ENCODE data around the gene ZNF341.

ZNF341 gene

DNA sequence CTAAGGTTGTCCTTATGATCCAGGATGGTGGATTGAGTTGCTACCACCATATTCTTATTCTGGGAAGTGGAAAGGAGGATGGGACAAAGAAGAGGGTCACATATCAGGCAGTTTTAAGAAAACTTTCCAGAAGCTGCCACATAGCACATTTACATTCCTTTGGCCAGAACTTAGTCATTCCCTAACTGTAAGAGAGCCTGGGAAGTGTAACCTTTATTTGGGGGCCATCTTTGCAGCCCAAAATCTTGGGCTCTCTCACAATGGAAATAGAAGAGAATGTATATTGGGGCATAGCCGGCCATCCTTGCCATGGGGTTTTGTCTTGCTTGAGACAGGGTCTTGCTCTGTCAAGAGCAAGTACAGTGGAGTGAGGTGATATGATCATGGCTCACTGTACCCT lies 8.4 kb downstream of the ZNF341 start:
- no peak overlapping the region for H3K4me3 ChIP-seq (ENCODE audit: low read depth, low read length)
- no peak for DNase-seq
- TF ChIP-seq, protein P1, sequence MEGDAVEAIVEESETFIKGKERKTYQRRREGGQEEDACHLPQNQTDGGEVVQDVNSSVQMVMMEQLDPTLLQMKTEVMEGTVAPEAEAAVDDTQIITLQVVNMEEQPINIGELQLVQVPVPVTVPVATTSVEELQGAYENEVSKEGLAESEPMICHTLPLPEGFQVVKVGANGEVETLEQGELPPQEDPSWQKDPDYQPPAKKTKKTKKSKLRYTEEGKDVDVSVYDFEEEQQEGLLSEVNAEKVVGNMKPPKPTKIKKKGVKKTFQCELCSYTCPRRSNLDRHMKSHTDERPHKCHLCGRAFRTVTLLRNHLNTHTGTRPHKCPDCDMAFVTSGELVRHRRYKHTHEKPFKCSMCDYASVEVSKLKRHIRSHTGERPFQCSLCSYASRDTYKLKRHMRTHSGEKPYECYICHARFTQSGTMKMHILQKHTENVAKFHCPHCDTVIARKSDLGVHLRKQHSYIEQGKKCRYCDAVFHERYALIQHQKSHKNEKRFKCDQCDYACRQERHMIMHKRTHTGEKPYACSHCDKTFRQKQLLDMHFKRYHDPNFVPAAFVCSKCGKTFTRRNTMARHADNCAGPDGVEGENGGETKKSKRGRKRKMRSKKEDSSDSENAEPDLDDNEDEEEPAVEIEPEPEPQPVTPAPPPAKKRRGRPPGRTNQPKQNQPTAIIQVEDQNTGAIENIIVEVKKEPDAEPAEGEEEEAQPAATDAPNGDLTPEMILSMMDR (IDR thresholded peaks at IDR 0.05; ENCODE audit: low read depth, low read length, missing control alignments), result no peak
- H3K27ac ChIP-seq, result no peak overlapping the region
- H3K36me3 ChIP-seq (replicated peaks), result no peaks in the 10 kb centered on the region
- no peaks in the 10 kb centered on the region for H3K27me3 ChIP-seq (replicated peaks)
- in situ Hi-C loops (cut with HindIII; ENCODE audit: low pct_ligation_motif_present, low sequenced_read_pairs), result no loop called here

DNA sequence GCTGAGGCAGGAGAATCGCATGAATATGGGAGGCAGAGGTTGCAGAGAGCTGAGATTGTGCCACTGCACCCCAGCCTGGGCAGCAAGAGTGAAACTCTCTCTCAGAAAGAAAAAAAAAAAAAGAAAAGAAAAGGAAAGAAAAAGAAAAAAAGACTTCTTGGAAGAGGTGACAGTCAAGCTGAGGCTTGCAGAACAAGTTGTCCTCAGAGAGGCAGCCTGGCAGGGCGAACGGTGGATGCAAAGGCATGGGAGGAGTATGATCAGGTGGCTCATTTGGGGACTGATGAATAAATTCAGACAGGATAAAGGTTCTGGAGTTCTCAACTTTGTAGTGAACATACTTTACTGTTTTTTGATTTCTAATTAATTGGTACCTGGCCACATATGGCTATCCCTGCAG lies 12.4 kb downstream of the ZNF341 start:
- no peaks in the 10 kb centered on the region for H3K36me3 ChIP-seq (replicated peaks)
- TF ChIP-seq, protein P1 (IDR thresholded peaks at IDR 0.05; ENCODE audit: low read depth, low read length, missing control alignments), result no peak
- no peak for DNase-seq
- H3K4me3 ChIP-seq (ENCODE audit: low read depth, low read length), result no peak overlapping the region
- in situ Hi-C loops (cut with HindIII; ENCODE audit: low pct_ligation_motif_present, low sequenced_read_pairs), result no loop called here
- no peaks in the 10 kb centered on the region for H3K27me3 ChIP-seq (replicated peaks)
- no peak overlapping the region for H3K27ac ChIP-seq

DNA sequence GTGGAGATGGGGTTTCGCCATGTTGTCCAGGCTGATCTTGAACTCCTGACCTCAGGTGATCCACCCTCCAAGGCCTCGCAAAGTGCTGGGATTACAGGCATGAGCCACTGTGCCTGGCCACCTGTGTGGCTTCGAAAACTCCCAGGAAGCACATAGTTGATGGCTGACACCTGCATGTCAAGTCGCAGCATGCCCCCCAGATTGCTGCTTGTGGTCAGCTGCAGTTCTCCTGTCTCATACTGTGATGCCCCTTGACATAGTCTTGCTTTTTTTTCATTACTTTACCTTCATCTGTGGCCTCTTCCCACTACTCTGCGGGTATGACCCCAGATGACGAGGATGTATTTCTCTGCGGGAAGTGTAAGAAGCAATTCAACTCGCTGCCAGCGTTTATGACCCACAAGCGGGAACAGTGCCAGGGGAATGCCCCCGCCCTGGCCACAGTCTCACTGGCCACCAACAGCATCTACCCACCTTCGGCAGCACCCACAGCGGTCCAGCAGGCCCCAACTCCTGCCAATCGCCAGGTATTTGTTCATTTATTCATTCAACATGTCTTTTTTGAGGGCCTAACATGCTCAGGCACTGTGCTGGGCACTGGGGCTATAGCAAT lies 13.1 kb downstream of the ZNF341 start:
- H3K27me3 ChIP-seq (replicated peaks), result no peaks in the 10 kb centered on the region
- no peak overlapping the region for H3K4me3 ChIP-seq (ENCODE audit: low read depth, low read length)
- TF ChIP-seq, protein P1 (IDR thresholded peaks at IDR 0.05; ENCODE audit: low read depth, low read length, missing control alignments), result no peak
- no peak for DNase-seq
- in situ Hi-C loops (cut with HindIII; ENCODE audit: low pct_ligation_motif_present, low sequenced_read_pairs), result no loop called here
- no peaks in the 10 kb centered on the region for H3K36me3 ChIP-seq (replicated peaks)
- H3K27ac ChIP-seq, result no peak overlapping the region

- Histone ChIP-seq H3K27ac (no peak overlapping the region), H3K36me3 (replicated peaks) (no peaks in the 10 kb centered on the region), H3K27me3 (replicated peaks) (no peaks in the 10 kb centered on the region), H3K4me3 (ENCODE audit: low read depth, low read length) (no peak overlapping the region)
- in situ Hi-C loops (cut with HindIII; ENCODE audit: low pct_ligation_motif_present, low sequenced_read_pairs), result no loop called here
- DNase-seq, result no peak
- TF ChIP-seq, protein P1 (IDR thresholded peaks at IDR 0.05; ENCODE audit: low read depth, low read length, missing control alignments), result no peak
Measured at GRCh38 chr20:33746325-33746998, 14.7 kb downstream of the ZNF341 start.

DNA sequence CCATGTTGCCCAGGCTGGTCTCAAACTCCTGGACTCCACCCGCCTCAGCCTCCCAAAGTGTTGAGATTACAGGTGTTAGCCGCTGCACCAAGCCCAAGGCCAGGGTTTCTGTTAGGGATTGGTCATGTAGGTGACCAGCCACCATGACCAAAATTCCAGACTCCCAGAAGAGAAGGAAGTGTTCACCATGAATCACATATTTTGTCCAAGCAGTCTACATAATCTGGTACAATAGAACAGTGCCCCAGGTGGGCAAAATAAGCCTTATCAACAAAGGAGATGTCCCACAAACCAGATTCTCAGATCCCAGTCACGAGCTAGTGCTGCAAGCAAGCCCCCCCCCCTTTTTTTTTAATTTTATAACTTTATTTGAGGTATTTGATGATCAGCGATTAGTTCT lies 20.0 kb downstream of the ZNF341 start:
- in situ Hi-C loops (cut with HindIII; ENCODE audit: low pct_ligation_motif_present, low sequenced_read_pairs), result no loop called here
- H3K36me3 ChIP-seq (replicated peaks), result peaks cover 9% of the 10 kb centered on the region
- H3K27me3 ChIP-seq (replicated peaks), result no peaks in the 10 kb centered on the region
- no peak overlapping the region for H3K27ac ChIP-seq
- no peak overlapping the region for H3K4me3 ChIP-seq (ENCODE audit: low read depth, low read length)
- DNase-seq, result no peak
- TF ChIP-seq, protein P1 (IDR thresholded peaks at IDR 0.05; ENCODE audit: low read depth, low read length, missing control alignments), result no peak

All from brain microvascular endothelial cell (primary cell).